ENCODE results near the gene RAB31.

GRCh38 chr18:9885170-9886004, 177.3 kb downstream of the RAB31 start, which contains the start of gene TXNDC2:
- TF ChIP-seq SP1 (CRISPR knock-in tag; conservative IDR thresholded peaks at IDR 0.05), result no peak
- TF ChIP-seq ESRRA (CRISPR knock-in tag; IDR thresholded peaks at IDR 0.05; ENCODE audit: borderline replicate concordance), result no peak
- TF ChIP-seq CTCF (IDR thresholded peaks at IDR 0.05), result no peak
- no peak for TF ChIP-seq MAX (CRISPR knock-in tag; IDR thresholded peaks at IDR 0.05)
- TF ChIP-seq NFYB (CRISPR knock-in tag; conservative IDR thresholded peaks at IDR 0.05; ENCODE audit: low read depth), result no peak
- TF ChIP-seq ATF1 (CRISPR knock-in tag; IDR thresholded peaks at IDR 0.05), result no peak
- no peak for TF ChIP-seq ATF6 (CRISPR knock-in tag; IDR thresholded peaks at IDR 0.05)
- no peak for TF ChIP-seq TCF7 (CRISPR knock-in tag; IDR thresholded peaks at IDR 0.05; ENCODE audit: low read depth)
- no peak for TF ChIP-seq ZNF138 (CRISPR knock-in tag; conservative IDR thresholded peaks at IDR 0.05)
- no peak for TF ChIP-seq ETV6 (CRISPR knock-in tag; IDR thresholded peaks at IDR 0.05)
- no peak for TF ChIP-seq ZNF281 (CRISPR knock-in tag; IDR thresholded peaks at IDR 0.05)
- TF ChIP-seq CREB1 (CRISPR knock-in tag; IDR thresholded peaks at IDR 0.05), result no peak
- TF ChIP-seq FOXP1 (CRISPR knock-in tag; IDR thresholded peaks at IDR 0.05; ENCODE audit: borderline replicate concordance), result no peak

Measured in WTC11 (cell line).